CD8-positive, alpha-beta memory T cell (primary cell): Measurements from ENCODE around the gene CCDC88A. TPM values are rescaled to one million over a fixed set of nuclear protein-coding genes. Genes with fewer than 3 reads are reported as not detected.
"Not testable (repeated sequence)": the region's sequence is repeated elsewhere in the genome, so short reads cannot be mapped to it uniquely, and the experiment has no call there.

ENCODE experiments used
- CTCF ChIA-PET: fragments of 350-600 bp; sonication (Branson Sonifier 250); formaldehyde crosslinking; loops from one replicate; lab custom pipeline; 2021; ENCODE audit warnings: antibody characterized with exemption; lab: Charles Lee
- POLR2A ChIA-PET: fragments of 350-600 bp; sonication (Branson Sonifier 250); formaldehyde crosslinking; loops from one replicate; lab custom pipeline; 2021; ENCODE audit warnings: antibody characterized with exemption; lab: Charles Lee
- DNase-seq, 5 donors: peaks; one replicate each; pipeline versions ENCODE4 v3.0.0 to v3.0.0-alpha.2; 2020 to 2022; ENCODE audit warnings: mixed read lengths in 1 of 5
- H3K27ac ChIP-seq: one replicate; pipeline ENCODE4 v1.7.0; 2013; ENCODE audit warnings: low read depth, mild to moderate bottlenecking, low read length, moderate library complexity
- H3K27me3 ChIP-seq: 2 replicates; pipeline ENCODE4 v1.7.0; 2013; ENCODE audit warnings: low read length, mild to moderate bottlenecking; ENCODE audit not compliant: insufficient read depth, poor library complexity, severe bottlenecking
- H3K36me3 ChIP-seq: 2 replicates; pipeline ENCODE4 v1.7.0; 2013; ENCODE audit warnings: mild to moderate bottlenecking, low read length, moderate library complexity; ENCODE audit not compliant: insufficient read depth
- H3K4me1 ChIP-seq: 2 replicates; pipeline ENCODE4 v1.7.0; 2013; ENCODE audit warnings: mild to moderate bottlenecking, low read length, moderate library complexity; ENCODE audit not compliant: insufficient read depth
- H3K4me3 ChIP-seq: 2 replicates; pipeline ENCODE4 v1.7.0; 2013; ENCODE audit warnings: mild to moderate bottlenecking, low read length
- H3K9me3 ChIP-seq: 2 replicates; pipeline ENCODE4 v1.7.0; 2013; ENCODE audit warnings: mild to moderate bottlenecking, low read length
- H3K27ac Mint-ChIP-seq, 8 donors: one replicate each; pipeline ENCODE4 v1.8.0; 2020 to 2021; ENCODE audit warnings: mixed read lengths in 8 of 8, mild to moderate bottlenecking in 6 of 8, inconsistent platforms in 3 of 8, moderate library complexity in 3 of 8
- H3K27me3 Mint-ChIP-seq, 2 donors: one replicate each; pipeline ENCODE4 v1.8.0; 2020 to 2021; ENCODE audit warnings: mixed read lengths in 2 of 2, mild to moderate bottlenecking in 1 of 2, moderate library complexity in 1 of 2
- H3K36me3 Mint-ChIP-seq, 3 donors: one replicate each; pipeline ENCODE4 v1.8.0; 2020 to 2021; ENCODE audit warnings: mixed read lengths in 3 of 3, inconsistent platforms in 1 of 3, mild to moderate bottlenecking in 1 of 3
- H3K4me1 Mint-ChIP-seq, 3 donors: one replicate each; pipeline ENCODE4 v1.8.0; 2020 to 2021; ENCODE audit warnings: mixed read lengths in 3 of 3, inconsistent platforms in 1 of 3, mild to moderate bottlenecking in 1 of 3
- H3K4me3 Mint-ChIP-seq, 7 donors: one replicate each; pipeline ENCODE4 v1.8.0; 2020 to 2021; ENCODE audit warnings: mixed read lengths in 7 of 7, mild to moderate bottlenecking in 6 of 7, moderate library complexity in 4 of 7, inconsistent platforms in 2 of 7
- H3K9me3 Mint-ChIP-seq, 5 donors: one replicate each; pipeline ENCODE4 v1.8.0; 2020 to 2022; ENCODE audit warnings: mixed read lengths in 5 of 5, mild to moderate bottlenecking in 3 of 5, moderate library complexity in 2 of 5, inconsistent platforms in 1 of 5
- polyA plus RNA-seq: library from polyadenylated mRNA; unstranded; fragments of 300-500 nt; fragmentation: Illumina TruSeq; gene quantifications from one replicate; pipeline ENCODE4 v1.2.3, GENCODE V29; 2021
- total RNA-seq, 2 experiments: library from RNA; stranded (reverse); gene quantifications; one replicate each; pipeline ENCODE4 v1.2.3, GENCODE V29; 2021

Gene CCDC88A
- total and polyA plus RNA-seq, 3 experiments from 2014 or later = 9.5 to 10.7 (median 9.5) TPM

GRCh38 chr2:55358451-55358850 lies 61.2 kb downstream of the CCDC88A start:
- DNase-seq = no peak
- Histone ChIP-seq H3K36me3 (no peaks in the 10 kb centered on the region), H3K4me3 (no peak overlapping the region), H3K27ac (no peak overlapping the region), H3K27me3 (no peaks in the 10 kb centered on the region), H3K4me1 (no peaks in the 10 kb centered on the region), H3K9me3 (no peaks in the 10 kb centered on the region)
- Mint-ChIP-seq H3K4me1 (no peaks in the 10 kb centered on the region), H3K27ac (no peak overlapping the region), H3K9me3 (no peaks in the 10 kb centered on the region), H3K27me3 (no peaks in the 10 kb centered on the region), H3K4me3 (no peak overlapping the region), H3K36me3 (peaks cover 0 to 14% (median 7%) of the 10 kb centered on the region in 3 donors)
- ChIA-PET POLR2A (no interaction called here), CTCF (no interaction called here)

- no peaks in the 10 kb centered on the region for H3K4me1 Mint-ChIP-seq
- H3K27ac Mint-ChIP-seq = no peak overlapping the region
- H3K9me3 Mint-ChIP-seq = no peaks in the 10 kb centered on the region
- DNase-seq = no peak
- Histone ChIP-seq H3K36me3 (no peaks in the 10 kb centered on the region), H3K9me3 (no peaks in the 10 kb centered on the region), H3K4me3 (no peak overlapping the region), H3K27me3 (no peaks in the 10 kb centered on the region), H3K27ac (no peak overlapping the region), H3K4me1 (no peaks in the 10 kb centered on the region)
- POLR2A ChIA-PET = no interaction called here
- H3K36me3 Mint-ChIP-seq = peaks cover 0 to 14% (median 7%) of the 10 kb centered on the region in 3 donors
- H3K27me3 Mint-ChIP-seq = no peaks in the 10 kb centered on the region
- CTCF ChIA-PET = no interaction called here
- H3K4me3 Mint-ChIP-seq = no peak overlapping the region
These were observed 61.7 kb downstream of the CCDC88A start for GRCh38 chr2:55357927-55358326.

DNA sequence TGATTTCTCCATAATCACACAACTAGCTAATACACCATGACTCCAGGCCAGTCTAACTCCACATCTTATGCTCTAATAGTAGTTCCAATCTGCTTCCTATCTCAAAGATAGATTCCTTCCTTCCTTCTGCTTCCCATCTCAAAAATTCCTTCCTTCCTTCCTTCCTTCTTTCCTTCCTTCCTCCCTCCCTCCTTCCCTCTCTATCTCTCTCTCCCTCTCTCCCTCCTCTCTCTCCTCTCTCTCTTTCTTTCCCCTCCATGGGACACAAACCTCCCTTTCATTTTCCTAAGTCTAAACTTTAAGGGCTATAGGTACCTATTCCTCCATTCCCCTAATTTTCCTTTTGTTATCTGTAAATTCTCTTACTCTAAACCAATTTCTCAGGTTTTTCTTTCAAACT lies 62.5 kb downstream of the CCDC88A start:
- POLR2A ChIA-PET = no interaction called here
- Mint-ChIP-seq H3K36me3 (peaks cover 0 to 14% (median 7%) of the 10 kb centered on the region in 3 donors), H3K4me3 (no peak overlapping the region), H3K9me3 (no peaks in the 10 kb centered on the region), H3K27me3 (no peaks in the 10 kb centered on the region), H3K27ac (no peak overlapping the region), H3K4me1 (no peaks in the 10 kb centered on the region)
- Histone ChIP-seq H3K36me3 (no peaks in the 10 kb centered on the region), H3K4me3 (no peak overlapping the region), H3K4me1 (no peaks in the 10 kb centered on the region), H3K27me3 (no peaks in the 10 kb centered on the region), H3K9me3 (no peaks in the 10 kb centered on the region), H3K27ac (no peak overlapping the region)
- no peak for DNase-seq
- CTCF ChIA-PET = no interaction called here

- H3K27me3 Mint-ChIP-seq, H3K27me3 ChIP-seq, H3K4me1 ChIP-seq, H3K27ac Mint-ChIP-seq, H3K4me3 ChIP-seq, DNase-seq, H3K9me3 Mint-ChIP-seq, H3K4me3 Mint-ChIP-seq, H3K9me3 ChIP-seq, POLR2A ChIA-PET, H3K4me1 Mint-ChIP-seq, H3K36me3 ChIP-seq, H3K27ac ChIP-seq, CTCF ChIA-PET: not testable (repeated sequence)
- H3K36me3 Mint-ChIP-seq = peaks cover 3 to 14% (median 11%) of the 10 kb centered on the region in 3 donors
These were observed 63.5 kb downstream of the CCDC88A start for GRCh38 chr2:55356136-55356535.

DNA sequence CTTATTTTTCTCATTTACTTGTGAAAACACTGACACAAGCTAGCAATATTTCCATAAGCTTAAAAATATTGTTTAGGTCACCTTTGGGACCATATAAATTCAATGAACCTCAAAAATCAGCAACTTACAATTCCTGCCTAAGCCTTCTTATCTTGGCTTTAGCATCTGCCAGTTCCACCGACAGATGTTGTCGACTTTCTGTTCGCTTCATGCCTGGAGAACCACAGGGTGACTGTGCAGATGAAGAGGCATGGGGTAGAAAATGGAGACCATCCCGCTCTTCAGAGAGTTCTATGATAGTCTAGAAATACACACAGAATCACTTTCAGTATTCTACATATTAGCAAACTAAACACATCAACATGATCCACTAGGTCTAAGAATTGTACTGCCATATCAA lies 64.2 kb downstream of the CCDC88A start:
- no peaks in the 10 kb centered on the region for H3K4me1 Mint-ChIP-seq
- ChIA-PET POLR2A (no interaction called here), CTCF (no interaction called here)
- Histone ChIP-seq H3K9me3 (no peaks in the 10 kb centered on the region), H3K36me3 (no peaks in the 10 kb centered on the region), H3K27ac (no peak overlapping the region), H3K27me3 (no peaks in the 10 kb centered on the region), H3K4me3 (no peak overlapping the region), H3K4me1 (no peaks in the 10 kb centered on the region)
- H3K36me3 Mint-ChIP-seq = peaks cover 3 to 14% (median 10%) of the 10 kb centered on the region in 3 donors
- H3K4me3 Mint-ChIP-seq = no peak overlapping the region
- H3K27ac Mint-ChIP-seq = no peak overlapping the region
- DNase-seq = no peak
- H3K9me3 Mint-ChIP-seq = peaks cover 0 to 3% (median 0%) of the 10 kb centered on the region in 5 donors
- H3K27me3 Mint-ChIP-seq = no peaks in the 10 kb centered on the region

GRCh38 chr2:55351672-55352071 lies 68.0 kb downstream of the CCDC88A start:
- no peaks in the 10 kb centered on the region for H3K4me1 ChIP-seq
- H3K27me3 ChIP-seq = no peaks in the 10 kb centered on the region
- CTCF ChIA-PET = no interaction called here
- no peaks in the 10 kb centered on the region for H3K4me1 Mint-ChIP-seq
- no peak overlapping the region for H3K4me3 Mint-ChIP-seq
- DNase-seq = no peak
- peak overlapping the region in 1 of 8 donors; percentile 19 for H3K27ac Mint-ChIP-seq
- no peaks in the 10 kb centered on the region for H3K36me3 ChIP-seq
- H3K4me3 ChIP-seq = no peak overlapping the region
- H3K27me3 Mint-ChIP-seq = no peaks in the 10 kb centered on the region
- H3K9me3 ChIP-seq = no peaks in the 10 kb centered on the region
- H3K9me3 Mint-ChIP-seq = peaks cover 0 to 3% (median 0%) of the 10 kb centered on the region in 5 donors
- peaks cover 6 to 9% (median 7%) of the 10 kb centered on the region in 3 donors for H3K36me3 Mint-ChIP-seq
- POLR2A ChIA-PET = no interaction called here
- H3K27ac ChIP-seq = no peak overlapping the region

- no peaks in the 10 kb centered on the region for H3K9me3 ChIP-seq
- Mint-ChIP-seq H3K4me3 (no peak overlapping the region), H3K4me1 (no peaks in the 10 kb centered on the region), H3K9me3 (no peaks in the 10 kb centered on the region), H3K27me3 (no peaks in the 10 kb centered on the region), H3K36me3 (peaks cover 0 to 7% (median 5%) of the 10 kb centered on the region in 3 donors), H3K27ac (no peak overlapping the region)
- no peaks in the 10 kb centered on the region for H3K36me3 ChIP-seq
- DNase-seq = no peak
- H3K4me3 ChIP-seq = no peak overlapping the region
- CTCF ChIA-PET = no interaction called here
- no peak overlapping the region for H3K27ac ChIP-seq
- POLR2A ChIA-PET = no interaction called here
- H3K27me3 ChIP-seq = no peaks in the 10 kb centered on the region
- H3K4me1 ChIP-seq = no peaks in the 10 kb centered on the region
These were observed 74.6 kb downstream of the CCDC88A start for GRCh38 chr2:55345064-55345463.

- no peak for DNase-seq
- Mint-ChIP-seq H3K27ac (no peak overlapping the region), H3K27me3 (no peaks in the 10 kb centered on the region), H3K36me3 (peaks cover 0 to 9% (median 8%) of the 10 kb centered on the region in 3 donors), H3K9me3 (no peaks in the 10 kb centered on the region), H3K4me1 (no peaks in the 10 kb centered on the region), H3K4me3 (no peak overlapping the region)
- Histone ChIP-seq H3K4me3 (no peak overlapping the region), H3K27me3 (no peaks in the 10 kb centered on the region), H3K9me3 (no peaks in the 10 kb centered on the region), H3K36me3 (no peaks in the 10 kb centered on the region), H3K27ac (no peak overlapping the region), H3K4me1 (no peaks in the 10 kb centered on the region)
- ChIA-PET POLR2A (no interaction called here), CTCF (no interaction called here)
These were observed 81.4 kb downstream of the CCDC88A start for GRCh38 chr2:55338268-55338667.

DNA sequence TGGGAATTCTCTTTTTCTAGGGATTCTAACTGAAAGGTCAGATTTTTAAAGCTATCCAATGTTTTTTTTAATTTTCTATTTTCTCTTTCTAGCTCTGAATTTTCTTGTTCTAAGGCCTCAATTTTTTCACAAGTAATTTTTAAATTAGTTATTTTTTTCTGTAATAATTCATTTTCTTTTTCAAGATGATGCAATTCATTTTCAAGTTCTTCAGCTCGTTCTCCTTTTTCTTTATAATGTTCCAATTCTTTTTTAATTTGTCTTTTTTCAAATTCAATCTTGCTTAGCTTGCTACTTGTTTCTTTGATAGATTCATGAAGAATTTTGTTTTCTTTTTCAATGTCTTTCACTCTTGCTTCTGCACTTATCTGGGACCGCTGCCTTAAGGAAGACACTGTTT lies 84.9 kb downstream of the CCDC88A start:
- no peaks in the 10 kb centered on the region for H3K9me3 ChIP-seq
- ChIA-PET POLR2A (no interaction called here), CTCF (no interaction called here)
- Mint-ChIP-seq H3K9me3 (no peaks in the 10 kb centered on the region), H3K27ac (no peak overlapping the region), H3K4me3 (no peak overlapping the region), H3K36me3 (peaks cover 0 to 13% (median 11%) of the 10 kb centered on the region in 3 donors), H3K4me1 (no peaks in the 10 kb centered on the region), H3K27me3 (no peaks in the 10 kb centered on the region)
- H3K4me3 ChIP-seq = no peak overlapping the region
- no peaks in the 10 kb centered on the region for H3K27me3 ChIP-seq
- H3K27ac ChIP-seq = no peak overlapping the region
- no peaks in the 10 kb centered on the region for H3K4me1 ChIP-seq
- H3K36me3 ChIP-seq = no peaks in the 10 kb centered on the region
- DNase-seq = no peak
